Mammary epithelial cell (primary cell): ENCODE results near the gene RMND5A.

ENCODE experiments used
- CTCF ChIP-seq, 2 donors: IDR thresholded peaks in 1 of 2; conservative IDR thresholded peaks in 1 of 2; 2 replicates each; pipeline ENCODE4 v1.5.1; 2011 to 2012; ENCODE audit warnings: inconsistent platforms in 2 of 2, low read length in 2 of 2, mild to moderate bottlenecking in 2 of 2, control low read depth in 1 of 2, low read depth in 1 of 2; ENCODE audit not compliant: insufficient read depth in 1 of 2; ENCODE audit errors: extremely low read depth in 1 of 2
- EZH2 ChIP-seq: IDR thresholded peaks from 2 replicates; pipeline ENCODE4 v1.6.1; 2012; ENCODE audit warnings: low read length, inconsistent platforms, borderline replicate concordance

DNA sequence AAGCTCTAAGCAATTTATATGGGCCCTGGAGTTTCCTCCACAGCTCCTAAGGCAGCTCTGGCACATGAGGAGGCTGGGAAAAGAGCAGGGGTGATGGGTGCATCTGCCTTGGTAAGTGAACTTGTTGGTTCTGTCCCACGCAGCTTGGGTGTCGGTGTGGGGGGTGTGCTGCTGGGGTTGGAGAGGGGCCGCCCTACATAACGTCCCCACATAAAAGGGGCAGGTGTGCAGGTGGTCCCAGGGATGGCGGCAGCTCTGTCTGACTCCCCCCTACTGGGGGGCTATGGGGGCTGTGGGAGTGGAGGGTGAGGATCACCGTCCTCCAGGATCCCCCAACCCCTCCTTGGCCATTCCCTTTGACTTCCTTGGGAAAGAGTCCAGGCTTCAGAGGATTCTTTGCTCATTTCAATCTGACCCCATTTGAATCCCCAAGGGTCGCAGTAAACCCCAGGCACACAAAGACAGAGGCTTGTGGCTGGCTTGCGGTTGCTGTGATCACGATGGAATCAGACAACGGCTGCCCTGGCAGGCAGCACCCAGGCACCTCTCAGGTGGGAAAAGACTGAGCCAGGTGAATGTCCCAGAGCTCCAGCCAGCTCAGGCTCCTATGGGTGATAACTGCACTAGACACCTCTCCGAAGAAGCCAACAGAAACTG, 105.1 kb downstream of the RMND5A start:
- TF ChIP-seq EZH2, result no peak
- TF ChIP-seq CTCF (conservative IDR thresholded peaks at IDR 0.05 in 1 of 2, IDR thresholded peaks at IDR 0.05 in 1 of 2; ENCODE audit: extremely low read depth in 1 of 2, insufficient read depth in 1 of 2, low read depth in 1 of 2, low read length in 2 of 2), result no peak
